Effector CD8-positive, alpha-beta T cell (primary cell): Measurements from ENCODE around the gene ADGRG3.
"Not testable (repeated sequence)": the region's sequence is repeated elsewhere in the genome, so short reads cannot be mapped to it uniquely, and the experiment has no call there.

Experiments used
- DNase-seq: peaks from one replicate; lab custom pipeline; 2025; lab: John Stamatoyannopoulos, UW

ADGRG3 gene

DNA sequence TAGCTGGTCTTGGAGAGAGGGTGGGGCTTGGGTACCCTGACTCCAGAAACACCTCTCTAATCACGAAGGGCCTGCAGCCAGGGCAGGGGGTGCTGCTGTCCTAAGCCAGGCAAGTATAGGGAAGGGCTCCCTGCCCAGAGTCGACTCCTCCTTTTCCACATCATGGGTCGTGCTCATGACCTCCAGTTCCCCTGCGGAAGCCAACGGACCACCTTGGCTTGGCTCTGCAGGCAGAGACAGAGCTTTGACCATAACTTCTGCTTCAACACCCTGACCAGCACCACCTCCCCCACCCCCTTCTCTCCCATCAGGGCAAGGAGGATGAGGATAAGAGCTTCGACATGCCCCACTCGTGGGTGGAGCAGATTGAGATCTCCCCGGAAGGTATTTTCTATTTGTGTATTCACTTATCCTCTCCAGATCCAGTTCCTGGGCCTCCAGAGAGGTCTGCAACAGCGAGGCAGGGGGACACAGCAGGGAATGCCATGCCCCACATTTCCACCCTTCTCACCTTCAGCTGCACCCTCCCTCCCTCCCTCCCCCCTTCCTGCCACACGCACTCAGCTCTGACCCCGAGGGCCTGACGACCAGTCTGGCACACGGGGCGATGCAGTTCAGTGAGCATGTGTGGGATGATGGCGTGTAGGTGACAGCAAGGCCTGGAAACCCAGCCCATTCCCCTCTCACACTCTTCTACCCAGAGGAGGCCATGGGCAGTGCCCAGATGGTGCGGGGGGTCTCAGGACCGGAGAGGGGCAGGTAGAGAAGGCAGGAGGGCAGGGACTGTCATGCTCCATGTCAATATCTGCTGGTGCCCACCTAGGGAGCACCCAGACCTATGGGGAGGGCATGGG, 53.5 kb downstream of the ADGRG3 start:
- DNase-seq = no peak

DNA sequence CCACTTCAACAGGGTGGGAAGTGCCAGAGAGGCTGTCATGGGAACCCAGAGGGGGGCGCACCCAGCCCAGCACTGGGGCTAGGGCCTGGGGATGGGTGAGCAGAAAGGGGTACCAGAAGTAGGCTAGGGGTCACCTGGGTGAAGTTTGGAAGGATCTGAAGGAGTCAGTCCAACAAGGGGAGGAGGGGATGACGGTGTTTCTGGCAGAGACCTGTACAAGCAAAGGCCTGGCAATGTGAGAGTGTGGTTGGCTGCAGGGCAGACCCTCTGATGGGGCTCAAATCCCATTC, 54.0 kb downstream of the ADGRG3 start:
- no peak for DNase-seq

DNA sequence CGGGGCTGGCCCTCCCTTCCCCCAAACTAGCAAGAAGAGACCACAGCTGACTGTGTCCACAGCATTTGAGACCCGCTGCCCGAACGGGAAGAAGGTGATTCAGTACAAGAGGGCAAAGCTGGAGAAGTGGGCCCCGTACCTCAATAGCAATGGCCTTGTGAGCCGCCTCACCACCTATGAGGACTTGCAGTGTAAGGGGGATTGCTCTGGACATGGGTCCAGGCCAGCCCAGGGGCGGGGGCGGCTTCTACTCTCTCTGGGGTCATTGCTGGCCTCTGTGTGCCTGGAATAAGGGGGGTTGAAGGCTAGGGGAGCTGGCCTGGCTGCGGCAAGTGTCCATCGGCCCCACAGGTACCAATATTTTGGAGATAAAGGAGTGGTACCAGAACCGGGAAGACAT, 54.5 kb downstream of the ADGRG3 start:
- DNase-seq = no peak

DNA sequence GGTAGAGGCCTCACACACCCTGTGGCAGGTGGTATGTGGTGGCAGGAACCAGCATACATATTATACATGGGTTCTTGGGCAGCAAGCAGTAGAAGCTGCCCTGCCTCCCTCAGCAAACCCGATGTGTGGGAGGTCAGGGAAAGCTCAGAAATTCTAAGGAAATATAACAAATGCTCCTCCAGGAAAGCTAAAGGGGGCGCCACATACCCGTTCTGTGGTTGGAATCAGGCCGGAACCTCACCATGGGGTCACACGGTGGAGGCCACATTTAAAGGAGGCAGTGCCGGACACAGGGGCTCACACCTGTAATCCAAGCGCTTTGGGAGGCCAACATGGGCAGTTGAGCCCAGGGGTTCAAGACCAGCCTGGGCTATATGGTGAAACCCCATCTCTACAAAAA, 55.1 kb downstream of the ADGRG3 start:
- DNase-seq = no peak

DNA sequence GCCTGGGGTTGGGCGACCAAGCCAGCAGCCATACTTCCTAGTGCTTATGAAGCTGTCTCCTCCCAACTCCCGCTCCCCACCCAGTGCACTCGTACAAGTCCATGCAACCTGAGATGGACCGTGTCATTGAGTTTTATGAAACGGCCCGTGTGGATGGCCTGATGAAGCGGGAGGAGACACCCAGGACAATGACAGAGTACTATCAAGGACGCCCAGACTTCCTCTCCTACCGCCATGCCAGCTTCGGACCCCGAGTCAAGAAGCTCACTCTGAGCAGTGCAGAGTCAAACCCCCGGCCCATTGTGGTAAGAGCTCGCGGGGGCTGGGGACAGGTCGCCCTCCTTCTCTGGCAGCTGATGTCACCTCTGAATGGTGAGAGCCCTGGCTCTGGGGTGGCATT, 56.4 kb downstream of the ADGRG3 start:
- DNase-seq = no peak

DNA sequence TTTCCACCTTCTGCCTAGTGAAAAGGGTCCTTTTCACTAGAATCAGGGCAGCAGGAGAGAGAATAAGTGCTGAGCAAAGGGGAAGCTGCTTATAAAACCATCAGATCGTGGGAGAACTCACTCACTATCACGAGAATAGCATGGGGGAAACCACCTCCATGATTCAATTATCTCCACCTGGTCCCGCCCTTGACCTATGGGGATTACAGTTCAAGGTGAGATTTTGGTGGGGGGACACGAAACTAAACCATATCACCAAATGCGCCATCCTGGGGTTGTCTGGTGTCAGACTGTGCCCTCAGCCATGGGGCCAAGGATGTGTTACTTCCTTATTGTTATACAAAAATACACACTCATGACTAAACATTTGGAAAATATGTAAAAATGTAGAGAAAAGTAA, 57.0 kb downstream of the ADGRG3 start:
- no peak for DNase-seq

DNA sequence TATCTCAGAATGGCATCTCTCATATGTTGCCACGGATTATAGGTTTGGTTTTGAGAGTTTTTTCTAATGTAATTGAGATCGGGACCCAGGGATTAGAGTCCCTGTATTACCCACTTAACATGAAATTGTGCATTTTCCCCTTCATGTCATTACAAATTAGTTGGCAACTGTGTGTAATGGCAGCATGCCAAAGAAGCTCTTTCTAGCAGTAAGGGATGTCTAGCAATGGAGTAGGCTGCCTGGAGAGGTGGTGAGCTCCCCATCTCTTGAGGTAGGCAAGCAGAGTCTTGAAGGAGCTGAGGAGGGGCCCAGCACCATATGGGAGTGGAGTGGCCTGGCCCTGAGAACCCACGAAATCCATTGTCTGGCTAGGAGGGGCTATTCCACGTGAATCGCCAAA, 57.4 kb downstream of the ADGRG3 start:
- no peak for DNase-seq

DNA sequence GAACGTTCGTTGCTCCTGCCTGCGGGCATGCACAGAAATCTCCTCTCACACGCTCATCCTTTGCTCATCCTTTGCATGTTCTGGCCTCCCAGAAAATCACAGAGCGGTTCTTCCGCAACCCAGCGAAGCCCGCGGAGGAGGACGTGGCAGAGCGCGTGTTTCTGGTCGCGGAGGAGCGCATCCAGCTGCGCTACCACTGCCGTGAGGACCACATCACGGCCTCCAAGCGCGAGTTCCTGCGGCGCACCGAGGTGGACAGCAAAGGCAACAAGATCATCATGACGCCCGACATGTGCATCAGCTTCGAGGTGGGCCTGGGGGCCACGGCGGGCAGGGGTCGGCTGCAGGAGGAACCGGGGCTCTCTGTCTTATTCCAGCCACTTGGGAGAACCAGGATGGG, 57.9 kb downstream of the ADGRG3 start:
- no peak for DNase-seq

DNA sequence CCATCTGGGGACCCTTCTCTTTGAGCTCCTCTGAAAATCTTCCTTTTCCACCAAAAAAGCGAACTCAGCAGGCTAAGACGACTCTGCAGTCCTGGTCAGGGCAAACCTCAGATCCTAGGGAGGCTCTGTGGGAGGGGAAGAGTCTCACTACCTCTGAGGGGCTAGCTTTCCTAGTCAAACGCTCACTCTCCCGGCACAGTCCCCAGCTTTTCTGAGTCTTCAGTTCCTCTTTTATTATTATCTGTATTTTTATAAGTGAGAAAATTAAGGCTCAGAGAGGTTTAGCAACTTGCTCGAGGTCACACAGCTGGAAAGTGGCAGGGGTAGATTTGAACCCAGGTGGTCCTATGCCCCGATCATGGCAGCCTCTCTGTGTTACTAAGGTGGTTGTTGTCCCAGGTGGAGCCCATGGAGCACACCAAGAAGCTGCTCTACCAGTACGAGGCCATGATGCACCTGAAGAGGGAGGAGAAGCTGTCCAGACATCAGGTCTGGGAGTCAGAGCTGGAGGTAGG, 58.4 kb downstream of the ADGRG3 start:
- no peak for DNase-seq

DNA sequence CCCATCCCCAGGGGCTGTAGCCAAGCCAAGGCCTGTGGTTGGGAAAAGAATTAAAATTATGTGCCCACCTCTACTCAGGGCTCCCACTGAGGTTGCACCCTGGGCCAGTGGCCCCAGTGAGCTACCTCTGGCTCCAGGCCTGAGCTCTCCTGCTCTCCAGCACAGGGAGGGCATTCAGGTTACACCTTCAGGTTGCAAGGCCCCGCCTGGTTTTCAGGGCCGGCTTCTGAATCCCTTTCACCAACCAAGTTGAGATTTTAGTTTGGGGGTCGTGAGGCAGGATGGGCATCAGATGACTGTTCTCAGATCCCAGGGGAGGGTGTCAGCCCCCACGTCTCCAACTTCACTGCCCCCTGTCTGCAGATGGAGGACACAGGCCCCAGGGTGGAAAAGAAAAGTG, 59.5 kb downstream of the ADGRG3 start:
- no peak for DNase-seq

DNA sequence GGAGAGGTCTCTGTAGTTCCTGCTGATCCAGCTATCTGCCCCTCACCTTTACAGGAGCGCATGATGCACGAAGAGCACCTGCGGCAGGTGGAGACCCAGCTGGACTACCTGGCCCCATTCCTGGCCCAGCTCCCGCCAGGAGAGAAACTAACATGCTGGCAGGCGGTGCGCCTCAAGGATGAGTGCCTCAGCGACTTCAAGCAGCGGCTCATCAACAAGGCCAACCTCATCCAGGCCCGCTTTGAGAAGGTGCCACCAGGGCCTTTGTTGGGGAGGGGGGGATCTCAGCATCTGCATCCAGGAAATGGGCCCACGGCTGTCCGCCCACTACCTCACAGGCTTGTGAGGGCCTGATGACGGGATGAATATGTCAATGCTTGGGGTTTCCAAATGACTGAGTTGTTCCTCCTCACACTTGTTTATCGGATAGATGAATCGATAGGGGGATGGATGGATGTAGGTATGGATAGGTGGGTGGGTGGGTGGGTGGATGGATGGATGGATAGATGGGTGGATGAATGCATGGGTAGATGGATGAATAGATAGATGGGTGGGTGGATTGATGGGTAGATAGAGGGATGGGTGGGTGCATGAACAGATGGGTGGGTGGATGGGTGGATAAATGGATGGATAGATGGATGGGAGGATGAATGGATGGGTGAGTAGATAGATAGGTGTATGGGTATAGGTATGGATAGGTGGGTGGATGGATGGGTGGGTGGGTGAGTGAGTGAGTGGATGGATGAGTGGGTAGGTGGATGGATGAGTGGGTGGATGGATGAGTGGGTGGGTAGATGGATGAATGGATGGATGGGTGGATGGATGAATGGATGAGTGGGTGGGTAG, 60.5 kb downstream of the ADGRG3 start:
- DNase-seq = no peak

DNA sequence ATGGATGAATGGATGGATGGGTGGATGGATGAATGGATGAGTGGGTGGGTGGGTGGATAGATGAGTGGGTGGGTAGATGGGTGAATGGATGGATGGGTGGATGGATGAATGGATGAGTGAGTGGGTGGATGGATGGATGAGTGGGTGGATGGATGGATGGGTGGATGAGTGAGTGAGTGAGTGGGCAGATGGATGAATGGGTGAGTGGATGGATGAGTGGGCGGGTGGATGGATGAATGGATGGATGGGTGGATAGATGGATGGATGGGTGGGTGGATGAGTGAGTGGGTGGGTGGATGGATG, 61.0 kb downstream of the ADGRG3 start:
- no peak for DNase-seq

DNA sequence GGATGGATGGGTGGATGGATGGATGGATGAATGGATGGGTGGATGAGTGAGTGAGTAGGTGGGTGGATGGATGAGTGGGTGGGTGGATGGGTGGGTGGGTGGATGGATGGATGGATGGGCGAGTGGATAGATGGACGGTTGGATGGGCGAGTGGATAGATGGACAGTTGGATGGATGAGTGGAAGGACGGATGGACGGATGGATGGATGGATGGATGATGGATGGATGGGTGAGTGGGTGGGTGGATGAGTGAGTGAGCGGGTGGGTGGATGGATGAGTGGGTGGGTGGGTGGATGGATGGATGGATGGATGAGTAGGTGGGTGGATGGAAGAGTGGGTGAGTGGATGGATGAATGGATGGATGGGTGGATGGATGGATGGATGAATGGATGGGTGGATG, 61.7 kb downstream of the ADGRG3 start:
- not testable (repeated sequence) for DNase-seq

DNA sequence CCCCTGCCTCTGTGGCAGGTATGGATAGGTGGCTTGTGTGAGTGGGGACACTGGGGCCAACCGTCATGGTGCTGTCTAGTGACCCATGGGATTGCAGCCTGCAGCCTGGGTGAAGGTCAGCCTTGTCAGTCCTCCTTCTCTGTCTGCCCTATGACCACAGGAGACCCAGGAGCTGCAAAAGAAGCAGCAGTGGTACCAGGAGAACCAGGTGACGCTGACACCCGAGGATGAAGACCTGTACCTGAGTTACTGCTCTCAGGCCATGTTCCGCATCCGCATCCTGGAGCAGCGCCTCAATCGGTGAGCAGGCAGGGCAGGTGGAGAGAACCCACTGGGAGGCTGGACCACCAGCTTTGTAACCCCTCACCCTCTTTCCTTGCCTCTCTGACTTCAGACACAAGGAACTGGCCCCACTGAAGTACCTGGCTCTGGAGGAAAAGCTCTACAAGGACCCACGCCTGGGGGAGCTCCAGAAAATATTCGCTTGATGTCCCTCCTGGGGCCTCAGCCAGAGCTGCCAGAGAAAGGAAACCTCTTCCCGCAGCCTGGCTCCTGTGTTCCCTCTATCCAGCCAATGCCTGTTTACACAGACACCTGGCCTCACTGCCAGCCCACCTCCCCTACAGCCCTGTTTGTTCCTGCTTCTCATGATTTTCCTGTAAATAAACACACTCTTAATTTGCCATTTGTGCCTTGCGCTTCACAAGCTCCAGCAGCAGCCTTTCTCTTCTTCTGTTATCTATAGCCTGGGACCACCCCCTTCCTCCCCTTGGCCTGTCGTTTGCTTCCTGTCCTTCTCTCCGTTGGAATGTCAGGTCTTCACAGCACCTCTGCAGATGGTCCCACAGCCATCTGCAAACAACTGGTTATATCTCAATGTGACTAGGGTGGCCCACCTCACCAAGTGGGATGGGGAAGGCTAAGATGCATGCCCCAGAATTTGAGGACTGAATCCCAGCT, 62.9 kb downstream of the ADGRG3 start:
- DNase-seq = no peak

DNA sequence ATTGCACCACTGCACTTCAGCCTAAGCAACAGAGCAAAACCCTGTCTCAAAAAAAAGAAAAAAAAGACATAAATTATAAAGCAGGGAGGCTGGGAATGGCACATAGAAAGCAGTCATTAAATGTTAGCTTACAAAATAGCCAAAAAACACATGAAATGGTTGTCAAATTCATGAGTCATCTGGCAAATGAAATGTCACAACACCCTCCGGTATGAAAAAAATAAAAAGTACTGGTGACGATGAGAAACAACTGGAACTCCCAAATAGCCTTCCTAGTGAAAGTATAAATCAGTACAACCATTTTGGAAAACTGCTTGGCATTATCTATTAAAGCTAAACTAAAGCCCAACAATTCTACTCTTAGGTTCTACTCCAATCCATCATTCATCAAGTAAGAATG, 63.9 kb downstream of the ADGRG3 start:
- DNase-seq = no peak

DNA sequence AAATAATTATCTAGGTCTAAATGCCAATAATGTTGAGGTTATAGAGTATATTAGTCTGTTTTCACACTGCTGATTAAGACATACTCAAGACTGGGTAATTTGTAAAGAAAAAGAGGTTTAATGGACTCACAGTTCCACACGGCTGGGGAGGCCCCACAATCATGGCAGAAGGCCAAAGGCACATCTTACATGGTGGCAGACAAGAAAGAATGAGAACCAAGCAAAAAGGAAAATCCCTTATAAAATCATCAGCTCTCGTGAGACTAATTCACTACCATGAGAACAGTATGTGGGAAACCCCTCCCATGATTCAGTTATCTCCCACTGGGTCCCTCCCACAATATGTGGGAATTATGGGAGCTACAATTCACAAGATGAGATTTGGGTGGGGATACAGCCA, 64.6 kb downstream of the ADGRG3 start:
- no peak for DNase-seq

DNA sequence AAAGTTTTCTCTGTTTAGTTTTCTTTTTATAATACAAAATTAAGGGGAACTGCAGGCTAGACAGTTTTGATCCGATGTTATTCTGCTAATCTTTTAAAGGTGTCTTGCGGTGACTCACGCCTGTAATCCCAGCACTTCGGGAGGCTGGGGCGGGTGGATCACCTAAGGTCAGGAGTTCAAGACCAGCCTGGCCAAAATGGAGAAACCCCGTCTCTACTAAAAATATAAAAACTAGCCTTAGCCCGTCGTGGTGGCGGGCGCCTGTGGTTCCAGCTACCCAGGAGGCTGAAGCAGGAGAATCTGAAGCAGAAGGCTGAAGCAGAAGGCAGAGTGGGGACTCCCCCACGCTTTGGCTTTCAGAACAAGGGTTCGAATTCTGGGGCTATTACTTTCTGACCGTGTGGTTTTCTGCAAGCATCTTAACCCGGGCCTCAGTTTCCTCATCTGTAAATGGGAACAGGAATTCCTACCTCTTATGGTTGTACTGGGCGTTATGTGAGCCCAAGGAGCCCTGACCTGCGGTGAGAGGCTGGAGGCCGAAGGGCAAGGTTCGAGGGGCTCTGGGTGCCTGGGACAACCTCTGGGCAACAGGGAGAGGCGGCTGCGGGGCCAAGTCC, 66.3 kb downstream of the ADGRG3 start:
- no peak for DNase-seq

DNA sequence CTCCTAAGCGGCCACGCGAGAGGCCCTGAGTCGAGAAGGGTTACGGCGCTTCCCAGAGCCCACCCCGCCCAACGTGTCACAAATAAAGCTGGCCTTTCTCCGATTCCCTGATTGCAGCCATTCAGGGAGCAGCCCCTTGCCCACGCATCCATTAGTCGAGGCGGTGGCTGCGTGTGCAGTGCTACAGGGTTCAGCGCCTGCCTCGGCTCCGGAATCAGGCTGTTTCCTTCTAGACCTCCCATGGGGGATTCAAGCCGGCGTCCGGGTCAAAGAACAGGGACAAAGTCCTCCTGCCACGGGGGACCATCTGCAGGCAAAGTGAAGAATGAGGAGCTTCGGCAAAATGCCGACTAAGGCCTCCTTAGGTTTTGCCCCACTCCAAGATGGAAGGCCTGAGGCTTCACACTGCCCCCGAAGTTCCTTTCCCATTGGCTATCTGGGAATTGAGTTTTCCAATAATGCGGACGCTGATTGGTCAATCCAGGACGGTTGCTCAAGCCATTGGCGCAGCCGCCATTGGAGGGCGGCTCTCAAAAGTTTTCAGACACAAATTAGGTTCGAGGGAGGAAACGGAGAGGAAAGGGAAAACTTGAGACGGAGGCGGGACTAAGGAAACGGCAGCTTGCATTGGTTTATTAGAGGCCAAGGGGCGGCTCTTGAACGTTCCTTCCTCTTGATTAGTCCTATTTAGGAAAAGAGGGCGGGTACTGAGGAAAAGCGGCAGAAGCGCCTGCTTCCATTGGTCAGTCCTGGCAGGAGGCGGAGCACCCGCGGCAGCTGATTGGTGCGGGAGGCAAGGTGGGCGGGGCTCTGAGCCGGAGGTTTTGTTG, 67.0 kb downstream of the ADGRG3 start:
- peak; percentile 99 for DNase-seq

DNA sequence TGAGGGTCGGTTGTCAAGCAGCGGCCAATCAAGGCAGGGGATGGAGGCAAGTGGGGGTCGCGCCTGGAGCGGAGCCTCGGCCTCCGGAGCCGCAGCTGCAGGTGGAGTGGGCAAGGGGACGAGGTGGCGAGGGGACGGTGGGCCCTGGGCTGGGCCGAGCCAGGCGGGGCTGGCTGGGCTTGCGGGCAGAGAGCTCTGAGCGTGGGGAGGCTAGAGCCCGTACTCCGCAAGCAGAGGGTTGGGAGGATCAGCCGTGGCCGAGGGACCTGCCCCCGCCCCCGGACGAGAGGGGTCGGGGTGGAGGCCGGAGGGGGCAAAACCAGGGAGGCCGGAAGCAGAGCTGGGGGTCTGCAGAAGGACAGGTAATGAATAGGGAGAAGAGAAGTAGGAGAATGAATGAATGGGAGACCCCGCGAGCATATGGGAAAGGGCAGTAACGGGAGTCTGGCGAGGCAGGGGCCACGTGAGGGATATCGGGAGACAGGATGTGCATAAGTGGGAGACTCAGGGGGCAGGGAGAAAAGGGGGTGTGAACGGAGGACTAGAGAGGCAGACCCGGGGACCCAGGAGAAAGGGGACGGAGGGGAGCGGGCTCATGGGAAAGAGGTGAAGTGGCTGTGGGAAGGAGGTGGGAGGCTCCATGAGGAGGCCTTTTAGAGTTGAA, 67.8 kb downstream of the ADGRG3 start, which contains the start of gene KATNB1:
Gene KATNB1, plus strand, starts transcription at position 16 of the 664 bp plus-strand sequence. CDS start 1,474 bp downstream, outside the sequence.
- no peak for DNase-seq
